OCI-M1 (cell line): ENCODE results near the gene GPR35.
A peak's percentile ranks its signal among the peaks of the same experiment; 100 is the strongest.

ENCODE experiments used
- DNase-seq: peaks from one replicate; lab custom pipeline; 2025; lab: John Stamatoyannopoulos, UW

Gene GPR35

DNA sequence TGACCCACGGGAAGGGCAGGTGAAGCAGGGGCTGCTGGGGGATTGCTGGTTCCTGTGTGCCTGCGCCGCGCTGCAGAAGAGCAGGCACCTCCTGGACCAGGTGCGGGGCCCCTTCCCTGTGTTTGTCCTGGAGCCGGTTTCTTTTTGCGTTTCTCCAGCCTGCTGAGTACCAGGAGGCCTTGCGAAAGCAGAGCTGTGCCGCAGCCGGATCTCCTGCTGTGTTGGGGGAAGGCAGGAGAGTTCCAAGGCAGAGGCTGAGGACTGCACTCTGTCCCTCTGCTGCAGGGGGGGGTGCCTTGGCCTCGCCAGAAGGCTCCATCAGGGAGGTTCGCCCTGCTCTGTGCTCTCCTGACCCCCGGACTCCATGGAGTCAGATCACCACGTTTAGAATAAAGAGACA, 35.9 kb upstream of the GPR35 start:
- DNase-seq, result no peak

DNA sequence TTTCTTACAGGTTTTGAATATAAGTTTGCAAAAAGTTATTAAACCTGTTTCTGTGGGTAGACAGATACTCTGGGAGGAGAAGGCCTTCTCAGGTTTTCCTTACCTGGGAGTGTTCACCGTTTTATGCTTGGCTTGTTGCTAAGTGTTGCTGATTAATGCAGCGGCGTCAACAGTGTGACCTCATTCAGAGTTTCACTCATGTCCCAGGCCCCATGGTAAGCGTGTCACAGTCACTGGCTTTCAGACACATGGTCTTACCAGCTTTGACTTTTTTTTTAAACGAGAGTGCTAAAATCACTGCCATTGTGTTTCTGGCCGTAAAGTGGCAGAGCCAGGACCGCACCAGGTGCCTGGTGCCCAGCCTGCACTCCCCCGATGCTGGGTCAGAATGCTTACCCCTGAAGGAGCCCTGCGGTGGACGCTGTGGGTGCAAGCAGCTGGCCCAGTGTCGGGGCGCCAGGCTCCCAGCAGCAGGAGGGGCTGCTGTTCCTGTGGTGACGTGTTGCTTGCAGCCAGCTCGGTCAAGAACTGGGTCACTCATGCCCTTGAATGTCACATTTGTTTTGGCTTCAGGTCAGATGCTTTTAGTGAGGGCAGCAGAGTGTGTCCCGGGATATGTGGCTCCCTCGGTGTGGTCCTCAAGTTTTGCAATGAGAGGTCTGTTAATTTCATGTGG, 35.3 kb upstream of the GPR35 start:
- DNase-seq, result no peak

GRCh38 chr2:240590681-240591111, 34.6 kb upstream of the GPR35 start:
- no peak for DNase-seq

GRCh38 chr2:240591226-240591625, 34.1 kb upstream of the GPR35 start:
- no peak for DNase-seq

DNA sequence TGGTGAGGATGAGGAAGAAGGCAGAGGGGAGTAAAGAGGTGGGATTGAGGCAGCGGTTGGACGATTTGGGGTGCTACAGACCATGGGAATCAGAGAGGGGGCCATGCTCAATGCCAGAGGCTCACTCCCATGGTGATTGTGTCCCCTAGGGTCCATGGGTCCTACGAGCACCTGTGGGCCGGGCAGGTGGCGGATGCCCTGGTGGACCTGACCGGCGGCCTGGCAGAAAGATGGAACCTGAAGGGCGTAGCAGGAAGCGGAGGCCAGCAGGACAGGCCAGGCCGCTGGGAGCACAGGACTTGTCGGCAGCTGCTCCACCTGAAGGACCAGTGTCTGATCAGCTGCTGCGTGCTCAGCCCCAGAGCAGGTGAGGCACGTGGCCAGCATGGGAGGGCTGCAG, 33.5 kb upstream of the GPR35 start:
- no peak for DNase-seq

GRCh38 chr2:240593026-240593702, 32.1 kb upstream of the GPR35 start:
- DNase-seq, result no peak

- no peak for DNase-seq
Observed at GRCh38 chr2:240593703-240594451, 31.4 kb upstream of the GPR35 start.

DNA sequence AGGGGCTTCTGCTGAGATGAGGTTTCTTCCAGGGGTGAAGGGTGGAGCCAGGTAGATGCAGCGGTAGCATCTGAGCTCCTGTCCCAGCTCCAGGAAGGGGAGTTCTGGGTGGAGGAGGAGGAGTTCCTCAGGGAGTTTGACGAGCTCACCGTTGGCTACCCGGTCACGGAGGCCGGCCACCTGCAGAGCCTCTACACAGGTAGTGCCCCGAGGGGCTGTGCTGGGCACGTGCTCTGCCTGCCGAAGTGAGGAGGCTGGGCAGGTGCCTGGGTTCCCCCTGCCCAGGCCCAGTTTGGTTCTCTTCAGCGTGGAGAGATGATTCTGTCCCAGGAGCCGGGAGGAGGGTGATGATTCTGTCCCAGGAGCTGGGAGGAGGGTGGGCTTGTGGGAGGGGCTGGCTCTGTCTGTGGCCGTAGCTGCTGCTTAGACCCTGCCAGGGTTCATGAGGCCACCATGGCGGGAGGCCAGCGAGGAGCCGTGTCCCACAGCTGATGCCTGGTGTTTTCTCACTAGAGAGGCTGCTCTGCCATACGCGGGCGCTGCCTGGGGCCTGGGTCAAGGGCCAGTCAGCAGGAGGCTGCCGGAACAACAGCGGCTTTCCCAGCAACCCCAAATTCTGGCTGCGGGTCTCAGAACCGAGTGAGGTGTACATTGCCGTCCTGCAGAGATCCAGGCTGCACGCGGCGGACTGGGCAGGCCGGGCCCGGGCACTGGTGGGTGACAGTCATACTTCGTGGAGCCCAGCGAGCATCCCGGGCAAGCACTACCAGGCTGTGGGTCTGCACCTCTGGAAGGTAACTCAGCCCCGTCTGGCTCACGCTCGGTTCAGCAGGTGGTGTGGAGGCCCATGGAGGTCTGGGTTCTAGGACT, 30.5 kb upstream of the GPR35 start:
- DNase-seq, result no peak

DNA sequence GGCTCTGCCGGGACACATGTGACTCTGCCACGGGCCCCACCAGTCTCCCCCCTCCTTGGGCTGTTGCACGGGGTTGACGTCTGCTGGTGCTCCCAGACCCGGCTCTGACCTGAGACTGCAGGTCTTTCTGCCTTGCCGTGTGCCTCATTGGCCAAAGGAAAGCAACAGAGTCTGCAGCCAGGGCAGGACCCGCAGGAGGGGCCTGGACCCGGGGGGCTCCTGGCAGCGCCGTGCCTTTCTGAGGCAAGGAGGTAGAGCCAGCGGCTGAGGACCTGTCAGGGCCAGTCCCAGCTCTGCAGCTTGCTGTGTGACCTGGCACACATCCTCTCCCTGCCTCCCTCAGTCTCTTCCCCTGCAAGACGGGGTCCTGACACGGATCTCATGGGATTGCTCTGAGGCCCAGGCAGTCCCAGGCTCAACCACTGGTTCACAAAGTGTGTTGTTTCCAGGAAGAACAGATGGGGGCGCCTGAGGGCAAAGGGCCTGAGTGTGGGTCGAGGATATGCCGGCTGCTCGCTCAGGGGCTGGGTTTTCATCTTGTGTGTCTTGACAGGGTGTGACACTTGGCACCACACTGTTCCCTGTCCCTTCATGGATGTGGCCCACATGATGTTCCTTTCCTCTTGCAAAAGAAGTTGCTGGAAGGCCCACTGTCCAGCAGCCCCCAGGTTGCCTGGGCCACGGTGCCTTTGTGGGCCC, 29.8 kb upstream of the GPR35 start:
- peak; percentile 68 for DNase-seq

GRCh38 chr2:240596080-240596460, 29.2 kb upstream of the GPR35 start:
- DNase-seq, result no peak

- no peak for DNase-seq
Observed at GRCh38 chr2:240596491-240596931, 28.8 kb upstream of the GPR35 start.

- DNase-seq, result no peak
Observed at GRCh38 chr2:240597054-240597418, 28.2 kb upstream of the GPR35 start.

DNA sequence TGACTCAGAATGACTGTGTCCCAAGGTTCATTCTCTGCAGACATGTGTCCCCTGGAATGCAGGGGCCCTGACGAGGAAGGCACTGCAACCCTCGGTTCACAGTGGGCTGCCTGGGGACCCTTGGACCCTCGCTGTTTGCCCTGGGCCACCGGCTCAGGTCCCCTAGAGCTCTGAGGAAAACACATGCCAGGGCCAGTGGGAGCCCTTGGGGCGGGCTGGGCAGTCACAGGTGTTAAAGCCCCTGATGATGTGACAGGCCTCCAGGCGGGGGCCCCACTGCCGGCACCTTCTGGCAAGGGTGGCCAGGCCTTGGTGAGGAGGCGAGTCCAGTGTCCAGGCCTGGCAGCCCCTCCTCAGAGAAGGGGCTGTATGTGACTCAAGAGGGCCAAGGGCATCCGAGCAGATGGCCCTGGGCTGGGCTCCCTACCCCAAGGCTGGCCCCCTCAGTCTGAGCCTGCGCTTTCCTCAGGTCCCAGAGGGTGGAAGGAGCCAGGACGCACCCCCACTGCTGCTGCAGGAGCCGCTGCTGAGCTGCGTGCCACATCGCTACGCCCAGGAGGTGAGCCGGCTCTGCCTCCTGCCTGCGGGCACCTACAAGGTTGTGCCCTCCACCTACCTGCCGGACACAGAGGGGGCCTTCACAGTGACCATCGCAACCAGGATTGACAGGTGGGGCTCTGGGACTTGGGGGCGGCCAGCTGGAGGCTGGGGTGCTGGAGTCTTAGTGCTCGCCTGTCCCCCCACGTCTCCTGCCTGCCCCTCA, 27.7 kb upstream of the GPR35 start:
- no peak for DNase-seq

DNA sequence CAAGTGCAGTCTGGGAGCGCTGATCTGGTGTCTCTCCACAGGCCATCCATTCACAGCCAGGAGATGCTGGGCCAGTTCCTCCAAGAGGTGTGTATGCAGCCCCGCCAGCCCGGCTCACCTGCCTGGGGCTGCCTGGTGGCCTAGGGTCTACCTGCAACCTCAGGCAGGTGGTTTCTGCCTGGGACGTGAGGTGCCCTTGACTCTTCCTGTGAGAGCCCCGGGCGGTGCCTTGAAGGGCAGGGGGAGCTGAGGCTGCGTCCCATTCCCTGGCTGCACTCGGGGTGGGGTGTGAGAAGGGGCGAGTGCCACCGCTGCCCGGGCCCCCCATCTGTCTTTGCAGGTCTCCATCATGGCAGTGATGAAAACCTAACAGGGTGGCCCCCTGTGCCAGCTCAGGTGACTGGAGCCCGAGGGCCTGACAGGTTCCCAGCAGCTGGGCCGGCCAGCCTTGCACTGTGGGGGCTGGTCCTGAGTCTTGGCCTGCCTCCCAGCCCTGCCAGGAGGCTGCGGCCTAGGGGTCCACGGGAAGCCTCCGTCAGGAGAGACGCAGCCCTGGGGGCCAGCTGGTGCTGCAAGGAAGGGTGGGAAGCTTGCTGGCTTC, 26.9 kb upstream of the GPR35 start:
- DNase-seq, result no peak

- DNase-seq, result no peak
Observed at GRCh38 chr2:240599141-240599583, 26.1 kb upstream of the GPR35 start.

- no peak for DNase-seq
Observed at GRCh38 chr2:240600451-240600961, 24.8 kb upstream of the GPR35 start.

DNA sequence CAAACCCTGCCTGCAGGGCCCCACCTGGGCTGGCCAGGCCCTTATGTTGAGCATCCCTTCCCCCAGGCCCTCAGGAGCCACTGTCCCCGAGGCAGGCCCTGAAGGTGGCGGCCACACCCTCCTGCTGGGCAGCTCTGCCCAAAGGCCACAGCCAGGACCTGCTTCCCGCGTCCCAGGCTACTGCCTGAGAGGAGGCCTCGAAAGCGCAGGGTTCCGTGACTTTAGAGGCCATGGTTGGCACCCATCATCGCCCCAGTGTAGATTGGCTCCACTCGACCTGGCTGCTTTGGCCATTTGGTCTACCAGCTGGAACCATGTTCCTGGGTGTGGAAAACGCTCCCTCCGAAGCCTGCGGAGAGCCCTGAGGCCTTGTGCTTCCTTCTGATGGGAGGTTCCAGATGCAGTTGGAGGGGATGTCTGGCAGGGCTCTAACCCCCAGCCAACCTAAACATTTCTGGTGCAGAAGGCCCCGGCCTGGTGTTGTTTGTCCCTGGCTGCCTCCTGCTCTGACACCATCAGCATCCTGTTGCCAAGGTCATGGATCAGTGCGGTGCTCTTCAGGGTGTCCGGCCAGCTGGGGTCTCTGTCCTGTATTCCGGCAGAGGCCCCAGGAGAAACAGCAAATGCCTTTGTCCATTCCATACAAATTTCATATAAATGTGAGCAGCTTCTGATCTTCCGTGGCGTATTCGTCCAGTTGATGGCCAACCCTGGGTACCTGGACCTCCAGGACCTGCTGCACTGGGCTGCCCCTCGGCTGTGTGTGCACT, 24.0 kb upstream of the GPR35 start:
- DNase-seq, result no peak

GRCh38 chr2:240601831-240602160, 23.5 kb upstream of the GPR35 start:
- no peak for DNase-seq

DNA sequence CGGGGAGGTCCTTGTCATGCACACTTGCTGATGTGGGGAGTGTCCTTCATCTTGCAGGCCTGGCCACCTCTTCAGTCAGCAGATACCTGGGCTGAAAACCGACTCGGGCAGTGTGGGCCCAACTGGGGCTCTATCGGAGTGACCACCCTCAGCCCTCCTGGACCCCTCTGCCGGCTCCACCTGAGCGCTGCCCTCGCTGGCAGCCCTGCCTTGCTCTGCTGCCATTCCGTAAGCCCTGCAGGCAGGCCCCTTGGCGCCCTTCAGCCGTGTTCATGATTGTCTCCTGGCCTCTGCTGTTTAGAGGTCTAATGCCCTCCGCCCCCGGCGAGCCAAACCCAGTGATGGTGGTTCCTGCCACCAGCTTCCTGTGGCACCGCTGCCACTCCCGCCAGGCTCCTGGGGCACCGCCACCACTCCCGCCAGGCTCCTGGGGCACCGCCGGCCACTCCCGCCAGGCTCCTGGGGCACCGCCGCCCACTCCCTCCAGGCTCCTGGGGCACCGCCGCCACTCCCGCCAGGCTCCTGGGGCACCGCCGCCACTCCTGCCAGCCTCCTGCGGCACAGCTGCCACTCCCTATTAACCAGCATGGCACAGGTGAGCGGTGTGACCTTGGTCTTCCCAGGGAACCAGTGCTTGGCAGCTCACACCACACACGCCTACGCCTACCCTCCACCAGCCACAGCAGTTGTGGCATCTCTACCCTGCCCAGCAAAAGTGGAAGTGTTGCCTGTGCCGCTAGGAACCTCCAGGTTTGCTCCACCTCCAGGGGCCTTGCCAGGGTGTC, 22.8 kb upstream of the GPR35 start:
- DNase-seq, result no peak
